K562 (cell line): ENCODE data around the gene PRKCB.

ENCODE experiments used
- CBX2 ChIP-seq: fragments of 200-600 bp; sonication (generic); IDR thresholded peaks from one replicate; pipeline ENCODE4 v1.6.1; 2012; ENCODE audit warnings: mild to moderate bottlenecking, low read length, inconsistent platforms; ENCODE audit not compliant: insufficient read depth, poor library complexity, severe bottlenecking
- CCAR2 ChIP-seq: fragments of 200-400 bp; formaldehyde crosslinking; IDR thresholded peaks from 2 replicates; pipeline ENCODE4 v1.6.1; 2017; ENCODE audit warnings: mild to moderate bottlenecking, low read depth, low read length
- EHMT2 ChIP-seq: fragments of 450-650 bp; IDR thresholded peaks from 2 replicates; pipeline ENCODE4 v1.6.1; 2018; ENCODE audit warnings: antibody characterized with exemption
- EZH2 ChIP-seq: IDR thresholded peaks from 2 replicates; pipeline ENCODE4 v1.6.1; 2012; ENCODE audit warnings: low read depth, mild to moderate bottlenecking, inconsistent platforms, low read length, borderline replicate concordance
- GATA2 ChIP-seq: sonication (generic); formaldehyde crosslinking; IDR thresholded peaks from 2 replicates; pipeline ENCODE4 v1.4.0; 2020; ENCODE audit warnings: mild to moderate bottlenecking, missing genetic modification reagents
- POLR2A ChIP-seq: fragments of 450-650 bp; conservative IDR thresholded peaks from 2 replicates; pipeline ENCODE4 v1.6.1; 2016
- THRAP3 ChIP-seq: fragments of 450-650 bp; IDR thresholded peaks from 2 replicates; pipeline ENCODE4 v1.6.1; 2016; ENCODE audit warnings: mild to moderate bottlenecking, inconsistent platforms, borderline replicate concordance
- ZNF77 ChIP-seq: fragments of 250-450 bp; sonication (Bioruptor Pico); IDR thresholded peaks from 2 replicates; pipeline ENCODE4 v1.5.0; 2020
- TF ChIP-seq, protein P1 (sequence below): sonication (generic); formaldehyde crosslinking; IDR thresholded peaks from 2 replicates; pipeline ENCODE4 v1.9.0; 2022; ENCODE audit warnings: mild to moderate bottlenecking, missing genetic modification reagents
- TF ChIP-seq, protein P2 (sequence below), 2 experiments: fragments of 450-650 bp; formaldehyde crosslinking in 1 of 2; IDR thresholded peaks; 2 replicates each; pipeline versions ENCODE4 v1.4.0 to v1.6.1; 2014 to 2020; ENCODE audit warnings: mild to moderate bottlenecking in 2 of 2, borderline replicate concordance in 1 of 2, low read depth in 1 of 2

DNA sequence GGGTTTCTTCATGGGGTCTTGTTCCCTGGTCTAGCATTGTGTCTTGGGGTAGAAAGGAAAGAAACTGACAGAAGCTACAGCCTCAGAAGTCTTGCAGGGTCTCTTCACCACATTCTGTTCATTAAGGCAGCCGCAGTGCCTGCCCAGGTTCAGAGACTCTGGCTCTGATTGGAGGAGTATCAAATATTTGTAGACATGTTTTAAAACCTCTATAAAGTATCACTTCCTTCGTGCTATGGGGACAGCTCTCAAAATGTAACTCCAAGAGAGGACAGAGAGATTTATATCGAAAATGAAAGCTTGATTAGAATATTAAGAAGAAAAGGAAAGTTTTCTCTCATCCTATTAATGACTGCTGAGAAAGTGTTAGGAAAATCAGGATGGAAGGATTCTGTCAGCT, 313.3 kb downstream of the PRKCB start:
- TF ChIP-seq GATA2 (CRISPR knock-in tag) = no peak
- no peak for TF ChIP-seq ZNF77 (CRISPR knock-in tag)
- TF ChIP-seq POLR2A = no peak
- no peak for TF ChIP-seq CBX2
- TF ChIP-seq EHMT2 = no peak
- TF ChIP-seq EZH2 = no peak
- TF ChIP-seq, protein P1, sequence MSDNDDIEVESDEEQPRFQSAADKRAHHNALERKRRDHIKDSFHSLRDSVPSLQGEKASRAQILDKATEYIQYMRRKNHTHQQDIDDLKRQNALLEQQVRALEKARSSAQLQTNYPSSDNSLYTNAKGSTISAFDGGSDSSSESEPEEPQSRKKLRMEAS (CRISPR knock-in tag) = no peak
- TF ChIP-seq CCAR2 = no peak
- TF ChIP-seq THRAP3 = no peak
- TF ChIP-seq, protein P2, sequence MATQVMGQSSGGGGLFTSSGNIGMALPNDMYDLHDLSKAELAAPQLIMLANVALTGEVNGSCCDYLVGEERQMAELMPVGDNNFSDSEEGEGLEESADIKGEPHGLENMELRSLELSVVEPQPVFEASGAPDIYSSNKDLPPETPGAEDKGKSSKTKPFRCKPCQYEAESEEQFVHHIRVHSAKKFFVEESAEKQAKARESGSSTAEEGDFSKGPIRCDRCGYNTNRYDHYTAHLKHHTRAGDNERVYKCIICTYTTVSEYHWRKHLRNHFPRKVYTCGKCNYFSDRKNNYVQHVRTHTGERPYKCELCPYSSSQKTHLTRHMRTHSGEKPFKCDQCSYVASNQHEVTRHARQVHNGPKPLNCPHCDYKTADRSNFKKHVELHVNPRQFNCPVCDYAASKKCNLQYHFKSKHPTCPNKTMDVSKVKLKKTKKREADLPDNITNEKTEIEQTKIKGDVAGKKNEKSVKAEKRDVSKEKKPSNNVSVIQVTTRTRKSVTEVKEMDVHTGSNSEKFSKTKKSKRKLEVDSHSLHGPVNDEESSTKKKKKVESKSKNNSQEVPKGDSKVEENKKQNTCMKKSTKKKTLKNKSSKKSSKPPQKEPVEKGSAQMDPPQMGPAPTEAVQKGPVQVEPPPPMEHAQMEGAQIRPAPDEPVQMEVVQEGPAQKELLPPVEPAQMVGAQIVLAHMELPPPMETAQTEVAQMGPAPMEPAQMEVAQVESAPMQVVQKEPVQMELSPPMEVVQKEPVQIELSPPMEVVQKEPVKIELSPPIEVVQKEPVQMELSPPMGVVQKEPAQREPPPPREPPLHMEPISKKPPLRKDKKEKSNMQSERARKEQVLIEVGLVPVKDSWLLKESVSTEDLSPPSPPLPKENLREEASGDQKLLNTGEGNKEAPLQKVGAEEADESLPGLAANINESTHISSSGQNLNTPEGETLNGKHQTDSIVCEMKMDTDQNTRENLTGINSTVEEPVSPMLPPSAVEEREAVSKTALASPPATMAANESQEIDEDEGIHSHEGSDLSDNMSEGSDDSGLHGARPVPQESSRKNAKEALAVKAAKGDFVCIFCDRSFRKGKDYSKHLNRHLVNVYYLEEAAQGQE (IDR thresholded peaks at IDR 0.05; ENCODE audit: borderline replicate concordance) = no peak
- TF ChIP-seq, protein P2 (CRISPR knock-in tag; IDR thresholded peaks at IDR 0.05; ENCODE audit: low read depth) = no peak
